Retinal pigment epithelial cell (primary cell): Measurements from ENCODE around the gene JAZF1.

Experiments
- DNase-seq: peaks from one replicate; pipeline ENCODE4 v3.0.0-alpha.2; 2010; ENCODE audit warnings: low read depth
- H3K4me3 ChIP-seq: 2 replicates; pipeline ENCODE4 v1.5.1; 2011; ENCODE audit warnings: mild to moderate bottlenecking, low read length, control low read depth, moderate library complexity
- CTCF ChIP-seq: conservative IDR thresholded peaks from 2 replicates; pipeline ENCODE4 v1.5.1; 2011; ENCODE audit warnings: low read depth, low read length, control low read depth, inconsistent platforms

Gene JAZF1

GRCh38 chr7:27906385-27907091 lies 274.1 kb downstream of the JAZF1 start:
- no peak for TF ChIP-seq CTCF
- H3K4me3 ChIP-seq: no peak overlapping the region
- DNase-seq: no peak

- H3K4me3 ChIP-seq: no peak overlapping the region
- no peak for TF ChIP-seq CTCF
- no peak for DNase-seq
Observed at GRCh38 chr7:27905951-27906350, 274.6 kb downstream of the JAZF1 start.

- no peak for TF ChIP-seq CTCF
- H3K4me3 ChIP-seq: peak overlapping the region; percentile 15
- no peak for DNase-seq
Observed at GRCh38 chr7:27901028-27901760, 279.4 kb downstream of the JAZF1 start.

GRCh38 chr7:27900006-27900405 lies 280.6 kb downstream of the JAZF1 start:
- no peak for TF ChIP-seq CTCF
- no peak overlapping the region for H3K4me3 ChIP-seq
- no peak for DNase-seq

- no peak for DNase-seq
Observed at GRCh38 chr7:27899601-27900000, 281.0 kb downstream of the JAZF1 start.

GRCh38 chr7:27897441-27897847 lies 283.2 kb downstream of the JAZF1 start:
- TF ChIP-seq CTCF: no peak
- H3K4me3 ChIP-seq: no peak overlapping the region
- no peak for DNase-seq

More at GRCh38 chr7:27899601-27900000, 281.0 kb downstream of the JAZF1 start:
- no peak for TF ChIP-seq CTCF
- H3K4me3 ChIP-seq: no peak overlapping the region

GRCh38 chr7:27897001-27897400 lies 283.6 kb downstream of the JAZF1 start:
- H3K4me3 ChIP-seq: no peak overlapping the region
- no peak for DNase-seq
- no peak for TF ChIP-seq CTCF
